GM18861 (cell line): ENCODE measurements around the gene PSMB10.
"Not testable (repeated sequence)": the region's sequence is repeated elsewhere in the genome, so short reads cannot be mapped to it uniquely, and the experiment has no call there.

Experiments
- ATAC-seq: cut with Tn5 transposase; IDR thresholded peaks from one replicate; pipeline ENCODE4 v1.9.1; 2021; ENCODE audit not compliant: unreplicated experiment

The PSMB10 gene

GRCh38 chr16:67927131-67927941 lies 9.3 kb downstream of the PSMB10 start:
- ATAC-seq: no peak

GRCh38 chr16:67926181-67926750 lies 10.4 kb downstream of the PSMB10 start:
- ATAC-seq: no peak

GRCh38 chr16:67924140-67924906 lies 12.3 kb downstream of the PSMB10 start:
- ATAC-seq: no peak

GRCh38 chr16:67923414-67924116 lies 13.1 kb downstream of the PSMB10 start:
- no peak for ATAC-seq

GRCh38 chr16:67922740-67923139 lies 13.9 kb downstream of the PSMB10 start:
- ATAC-seq: no peak

GRCh38 chr16:67922221-67922620 lies 14.4 kb downstream of the PSMB10 start:
- no peak for ATAC-seq

GRCh38 chr16:67919622-67920221 lies 16.9 kb downstream of the PSMB10 start:
- no peak for ATAC-seq

GRCh38 chr16:67917852-67918236 lies 18.8 kb downstream of the PSMB10 start:
- ATAC-seq: no peak

GRCh38 chr16:67917140-67917851 lies 19.4 kb downstream of the PSMB10 start:
- ATAC-seq: no peak

- no peak for ATAC-seq
Observed at GRCh38 chr16:67915831-67916723, 20.6 kb downstream of the PSMB10 start.

- not testable (repeated sequence) for ATAC-seq
Observed at GRCh38 chr16:67915496-67915769, 21.2 kb downstream of the PSMB10 start.

- no peak for ATAC-seq
Observed at GRCh38 chr16:67914758-67915495, 21.7 kb downstream of the PSMB10 start.

- ATAC-seq: no peak
Observed at GRCh38 chr16:67910158-67910557, 26.5 kb downstream of the PSMB10 start.

- no peak for ATAC-seq
Observed at GRCh38 chr16:67909056-67909742, 27.5 kb downstream of the PSMB10 start.

GRCh38 chr16:67907397-67908180 lies 29.1 kb downstream of the PSMB10 start:
- ATAC-seq: no peak

GRCh38 chr16:67902831-67903230 lies 33.8 kb downstream of the PSMB10 start:
- ATAC-seq: no peak

- ATAC-seq: no peak
Observed at GRCh38 chr16:67901734-67902133, 34.9 kb downstream of the PSMB10 start.
